ENCODE results near the gene CHRNA3.

CHRNA3 gene

GRCh38 chr15:78565097-78565950, 55.5 kb downstream of the CHRNA3 start, which contains the start of gene CHRNA5 (continued):
- no peak for TF ChIP-seq CTCF (tag by site-specific recombination; IDR thresholded peaks at IDR 0.05)
- no peak for TF ChIP-seq HOXA7 (CRISPR knock-in tag; IDR thresholded peaks at IDR 0.05; ENCODE audit: borderline replicate concordance)
- no peak for TF ChIP-seq ZNF16 (tag by site-specific recombination; IDR thresholded peaks at IDR 0.05; ENCODE audit: low read depth)
- TF ChIP-seq ZNF596 (tag by site-specific recombination; IDR thresholded peaks at IDR 0.05), result 0 out of 2 replicates have a peak, but pooled peaks have one; percentile 25
- no peak for TF ChIP-seq ZNF302 (tag by site-specific recombination; IDR thresholded peaks at IDR 0.05; ENCODE audit: low read depth)
- peak; percentile 88; the same call in 1 of the 2 replicates for TF ChIP-seq ZBTB8A (tag by site-specific recombination; IDR thresholded peaks at IDR 0.05)
- no peak for TF ChIP-seq ZNF266 (tag by site-specific recombination; IDR thresholded peaks at IDR 0.05; ENCODE audit: low read depth)
- peak; percentile 63; the same call in 1 of the 2 replicates for TF ChIP-seq ZNF677 (tag by site-specific recombination; IDR thresholded peaks at IDR 0.05)
- no peak for TF ChIP-seq ZNF324 (tag by site-specific recombination; IDR thresholded peaks at IDR 0.05)
- no peak for TF ChIP-seq ZNF654 (tag by site-specific recombination; IDR thresholded peaks at IDR 0.05; ENCODE audit: low read depth)
- no peak for TF ChIP-seq GFI1B (tag by site-specific recombination; IDR thresholded peaks at IDR 0.05)
- TF ChIP-seq EGR2 (tag by site-specific recombination; IDR thresholded peaks at IDR 0.05; ENCODE audit: low read depth), result no peak
- no peak for TF ChIP-seq ZNF202 (tag by site-specific recombination; IDR thresholded peaks at IDR 0.05; ENCODE audit: borderline replicate concordance)

GRCh38 chr15:78564743-78565096, 56.1 kb downstream of the CHRNA3 start:
- Histone ChIP-seq H3K36me3 (ENCODE audit: control insufficient read depth in 2 of 2, insufficient read depth in 1 of 2, low read length in 2 of 2) (no peaks in the 10 kb centered on the region), H3K9me3 (ENCODE audit: control insufficient read depth, insufficient read depth, low read depth, low read length) (no peaks in the 10 kb centered on the region), H3K4me1 (ENCODE audit: control insufficient read depth, insufficient read depth, low read length) (peaks cover 4% of the 10 kb centered on the region; the same call in 1 of the 2 replicates), H3K4me3 (ENCODE audit: low read depth, low read length) (no peak overlapping the region), H3K27ac (ENCODE audit: extremely low read depth, low read depth, low read length) (no peak overlapping the region)
- ChIA-PET CTCF (interaction anchor here (0.6 to 3.2 kb wide), 5 partner anchors 11 to 255 kb away, joined by 3 to 12 read pairs (median 4); partner anchors contain the start of gene PSMA4), POLR2A (interaction anchor here (0.6 to 5.2 kb wide), 25 partner anchors 9 to 604 kb away, joined by 3 to 78 read pairs (median 6); partner anchors contain the start of genes HYKK, IREB2, MORF4L1 and PSMA4)
- TF ChIP-seq ATF2 (tag by site-specific recombination; IDR thresholded peaks at IDR 0.05; ENCODE audit: low read depth), result no peak

- POLR2A ChIA-PET, result interaction anchor here (0.7 kb wide), 2 partner anchors 14 to 298 kb away, joined by 3 to 4 read pairs; no protein-coding TSS in a partner anchor
- CTCF ChIA-PET, result interaction anchor here (0.7 kb wide), 1 partner anchor 1860 kb away, joined by 5 read pairs; no protein-coding TSS in a partner anchor
- no peaks in the 10 kb centered on the region for H3K36me3 ChIP-seq (ENCODE audit: control insufficient read depth in 2 of 2, insufficient read depth in 1 of 2, low read length in 2 of 2)
- no peak overlapping the region for H3K4me3 ChIP-seq (ENCODE audit: low read depth, low read length)
- peaks cover 4% of the 10 kb centered on the region; the same call in 1 of the 2 replicates for H3K4me1 ChIP-seq (ENCODE audit: control insufficient read depth, insufficient read depth, low read length)
- H3K27ac ChIP-seq (ENCODE audit: extremely low read depth, low read depth, low read length), result no peak overlapping the region
- no peaks in the 10 kb centered on the region for H3K9me3 ChIP-seq (ENCODE audit: control insufficient read depth, insufficient read depth, low read depth, low read length)
- TF ChIP-seq GLI2 (tag by site-specific recombination; IDR thresholded peaks at IDR 0.05; ENCODE audit: borderline replicate concordance, low read depth) (no peak), ZNF362 (tag by site-specific recombination; IDR thresholded peaks at IDR 0.05) (peak; percentile 90), YY2 (tag by site-specific recombination; IDR thresholded peaks at IDR 0.05) (no peak), KLF7 (tag by site-specific recombination; IDR thresholded peaks at IDR 0.05; ENCODE audit: borderline replicate concordance) (no peak), ZNF776 (tag by site-specific recombination; IDR thresholded peaks at IDR 0.05; ENCODE audit: borderline replicate concordance) (no peak), ZNF202 (tag by site-specific recombination; IDR thresholded peaks at IDR 0.05; ENCODE audit: borderline replicate concordance) (no peak), ZNF121 (tag by site-specific recombination; IDR thresholded peaks at IDR 0.05) (no peak)
Observed at GRCh38 chr15:78563092-78563491, 57.7 kb downstream of the CHRNA3 start.
